Activated T-cell treated with anti-CD3 and anti-CD28 coated beads, Interleukin-2, amount 50 U/mL, for 48 hours (primary cell): ENCODE data around the gene CSNK1D.
A peak's percentile ranks its signal among the peaks of the same experiment; 100 is the strongest.
"Not testable (repeated sequence)": the region's sequence is repeated elsewhere in the genome, so short reads cannot be mapped to it uniquely, and the experiment has no call there.

Experiments used
- DNase-seq, 2 experiments: peaks; one replicate each; pipeline ENCODE4 v3.0.0-alpha.2; 2020

Gene CSNK1D

DNA sequence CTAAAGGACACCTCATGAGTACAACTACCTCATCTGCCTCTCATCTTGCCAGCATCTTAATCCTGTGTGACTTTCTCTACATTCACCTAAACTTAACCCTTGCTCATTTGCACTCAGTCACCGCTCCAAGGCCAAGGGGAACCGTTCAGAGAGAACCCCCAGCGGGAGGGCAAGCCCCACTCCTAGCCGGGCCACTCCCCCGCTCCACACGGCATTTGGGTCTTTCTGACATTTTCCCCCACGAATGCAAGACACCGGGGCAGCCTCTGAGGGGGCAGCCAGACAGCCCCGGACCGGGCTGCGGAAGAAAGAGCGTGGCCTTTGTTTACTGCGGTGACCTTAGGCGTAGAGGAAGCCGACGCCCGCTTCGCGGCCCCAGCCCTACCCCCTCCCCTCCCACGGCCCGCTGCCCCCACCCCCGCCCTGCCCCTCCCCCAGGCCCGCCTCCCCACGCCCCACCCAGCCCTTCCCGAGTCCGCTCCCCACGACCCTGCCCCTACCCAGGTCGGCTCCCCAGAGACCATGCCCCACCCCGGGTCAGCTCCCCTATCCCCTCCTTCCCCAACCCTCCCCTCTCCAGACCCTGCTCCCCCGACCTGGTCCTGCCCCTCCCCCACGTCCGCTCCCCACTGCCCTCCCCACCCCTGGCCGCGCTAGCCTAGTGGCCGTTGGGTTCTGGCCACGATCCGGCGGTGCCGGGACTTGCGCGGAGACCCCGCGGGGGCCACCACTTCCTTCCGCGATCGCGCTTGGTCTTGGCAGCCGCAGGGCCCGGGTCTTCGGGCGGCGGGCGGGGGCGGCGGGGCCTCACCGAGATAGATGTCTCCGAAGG lies 789 bp downstream of the CSNK1D start:
- peak; percentile 58 to 63 for DNase-seq

DNA sequence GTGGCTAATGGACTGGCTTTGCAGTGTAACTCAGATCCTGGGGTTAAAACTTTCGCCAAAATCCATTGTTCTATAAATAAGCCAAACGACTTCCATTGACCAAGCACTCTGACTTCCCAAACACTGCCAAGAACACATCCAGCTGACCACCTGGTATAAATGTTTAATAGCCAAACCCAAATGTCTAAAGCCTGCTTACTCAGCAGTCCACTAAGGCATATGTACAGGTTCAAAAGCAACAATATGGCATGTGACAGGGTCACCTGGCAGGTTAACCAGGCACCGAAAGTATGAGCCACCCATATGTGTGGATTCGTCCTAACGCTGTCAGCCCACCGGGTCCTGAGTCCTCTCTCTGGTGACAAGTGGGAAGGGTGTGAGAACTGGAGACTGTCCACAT lies 2.1 kb downstream of the CSNK1D start:
- no peak for DNase-seq

DNA sequence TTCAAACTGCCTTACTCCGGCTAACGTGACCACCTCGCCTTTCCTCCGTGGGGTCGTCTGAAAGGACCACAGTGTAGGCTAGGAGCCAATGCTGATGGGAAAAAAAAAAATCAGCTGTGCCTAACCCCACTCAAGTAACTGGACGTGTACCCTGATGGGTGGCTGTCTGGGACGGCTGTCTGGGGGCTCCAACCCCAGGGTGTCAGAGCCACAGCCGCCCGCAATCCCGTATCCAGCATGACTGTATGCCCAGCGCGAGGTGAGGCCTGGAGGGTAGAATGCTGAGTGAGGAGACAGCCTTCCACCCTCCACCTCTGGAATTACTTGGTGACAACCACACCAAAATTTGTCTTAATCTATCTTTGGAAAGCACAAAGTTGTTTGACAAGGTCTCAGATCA lies 2.8 kb downstream of the CSNK1D start:
- no peak for DNase-seq

GRCh38 chr17:82269882-82270500 lies 3.5 kb downstream of the CSNK1D start:
- DNase-seq: no peak

GRCh38 chr17:82269138-82269881 lies 4.2 kb downstream of the CSNK1D start:
- no peak for DNase-seq

DNA sequence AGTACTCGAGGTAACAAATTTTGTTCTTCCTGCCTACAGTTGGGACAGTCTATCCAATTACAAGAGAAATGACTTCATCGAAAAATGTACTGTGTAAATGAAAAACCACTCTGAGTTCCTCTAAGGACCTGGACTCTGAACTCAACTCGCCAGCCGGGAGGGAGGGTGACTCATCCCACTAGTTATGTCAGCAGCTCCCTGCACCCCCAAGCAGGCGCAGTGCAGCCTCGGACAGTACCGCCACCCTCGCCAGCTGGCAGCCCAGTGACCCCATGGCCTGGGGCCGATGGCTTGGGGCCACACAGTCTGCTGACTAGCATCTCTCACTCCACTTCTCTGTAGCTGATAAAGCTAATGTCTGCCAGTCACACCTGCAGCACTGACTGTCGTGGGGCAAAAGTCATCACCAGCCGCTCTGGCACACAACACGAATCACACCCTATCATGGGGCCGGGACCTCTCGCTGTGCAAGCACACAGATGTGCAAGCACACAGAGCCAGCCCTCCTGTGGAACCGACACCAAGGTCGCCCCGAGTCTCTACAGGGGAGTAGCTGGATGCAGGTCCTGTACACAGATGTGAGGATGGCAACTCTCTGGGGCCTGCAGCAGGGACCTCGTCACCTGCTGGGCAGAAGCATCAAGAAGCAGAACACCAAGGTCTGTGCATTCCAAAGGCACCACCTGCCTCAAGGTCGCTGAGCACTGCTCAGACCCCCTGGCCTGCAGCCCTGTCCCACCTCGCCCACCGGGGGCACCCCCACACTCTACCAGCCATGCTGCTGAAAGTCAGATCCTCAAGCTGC lies 5.7 kb downstream of the CSNK1D start:
- peak; percentile 64 to 68 for DNase-seq

DNA sequence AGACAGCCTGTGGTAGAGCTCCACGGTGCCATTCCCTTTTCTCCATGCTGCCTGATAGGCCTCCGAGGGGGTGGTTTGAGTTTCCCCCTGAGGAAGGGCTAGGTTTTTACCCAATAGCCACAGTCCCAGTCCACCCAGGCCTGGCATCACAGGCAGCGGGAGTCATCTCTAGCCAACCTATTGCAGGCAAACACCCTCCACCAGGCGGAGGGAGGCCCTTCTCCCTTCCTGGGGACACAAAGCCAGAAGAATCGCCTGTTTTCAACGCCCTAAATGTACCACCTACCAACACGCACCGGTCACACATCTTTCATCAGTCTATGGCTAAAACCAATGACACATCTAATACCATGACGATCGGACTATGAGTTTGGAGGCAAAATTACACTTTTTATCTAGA lies 7.4 kb downstream of the CSNK1D start:
- no peak for DNase-seq

- DNase-seq: no peak
Measured at GRCh38 chr17:82263641-82264040, 9.9 kb downstream of the CSNK1D start.

- DNase-seq: no peak
Measured at GRCh38 chr17:82262344-82262743, 11.2 kb downstream of the CSNK1D start.

DNA sequence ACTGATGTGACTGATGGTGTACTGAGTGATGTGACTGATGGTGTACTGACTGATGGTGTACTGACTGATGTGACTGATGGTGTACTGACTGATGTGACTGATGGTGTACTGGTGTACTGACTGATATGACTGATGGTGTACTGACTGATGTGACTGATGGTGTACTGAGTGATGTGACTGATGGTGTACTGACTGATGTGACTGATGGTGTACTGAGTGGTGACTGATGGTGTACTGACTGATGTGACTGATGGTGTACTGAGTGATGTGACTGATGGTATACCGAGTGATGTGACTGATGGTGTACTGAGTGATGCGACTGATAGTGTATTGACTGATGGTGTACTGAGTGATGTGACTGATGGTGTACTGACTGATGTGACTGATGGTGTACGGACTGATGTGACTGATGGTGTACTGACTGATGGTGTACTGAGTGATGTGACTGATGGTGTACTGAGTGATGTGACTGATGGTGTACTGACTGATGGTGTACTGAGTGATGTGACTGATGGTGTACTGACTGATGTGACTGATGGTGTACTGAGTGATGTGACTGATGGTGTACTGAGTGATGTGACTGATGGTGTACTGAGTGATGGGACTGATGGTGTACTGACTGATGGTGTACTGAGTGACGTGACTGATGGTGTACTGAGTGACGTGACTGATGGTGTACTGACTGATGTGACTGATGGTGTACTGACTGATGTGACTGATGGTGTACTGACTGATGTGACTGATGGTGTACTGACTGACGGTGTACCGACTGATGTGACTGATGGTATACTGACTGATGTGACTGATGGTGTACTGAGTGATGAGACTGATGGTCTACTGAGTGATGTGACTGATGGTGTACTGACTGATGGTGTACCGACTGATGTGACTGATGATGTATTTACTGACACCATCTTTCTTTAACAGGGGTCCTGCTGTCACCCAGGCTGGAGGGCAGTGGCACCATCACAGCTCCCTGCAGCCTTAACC lies 13.2 kb downstream of the CSNK1D start:
- not testable (repeated sequence) for DNase-seq

DNA sequence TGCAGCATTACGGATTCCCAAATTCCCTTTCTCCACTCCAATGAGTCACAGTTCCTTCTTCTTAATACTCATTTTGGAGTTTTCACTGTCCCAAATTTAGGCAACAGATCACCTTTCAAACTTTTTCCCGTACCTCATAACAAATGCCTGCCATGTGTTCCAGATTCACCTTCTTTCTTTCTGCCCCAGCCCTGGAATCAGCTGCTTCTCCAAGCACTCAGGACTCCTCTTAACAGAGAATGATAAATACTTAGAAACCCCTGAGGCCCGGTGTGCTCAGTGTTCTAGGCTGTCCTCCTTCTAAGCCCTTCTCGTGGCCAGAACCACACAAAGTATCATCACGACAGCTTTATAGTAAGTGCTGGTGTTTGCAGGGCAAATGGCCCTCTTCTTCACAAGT lies 14.9 kb downstream of the CSNK1D start:
- DNase-seq: no peak

- peak; percentile 79 to 80 for DNase-seq
Measured at GRCh38 chr17:82257473-82257872, 16.0 kb downstream of the CSNK1D start.

DNA sequence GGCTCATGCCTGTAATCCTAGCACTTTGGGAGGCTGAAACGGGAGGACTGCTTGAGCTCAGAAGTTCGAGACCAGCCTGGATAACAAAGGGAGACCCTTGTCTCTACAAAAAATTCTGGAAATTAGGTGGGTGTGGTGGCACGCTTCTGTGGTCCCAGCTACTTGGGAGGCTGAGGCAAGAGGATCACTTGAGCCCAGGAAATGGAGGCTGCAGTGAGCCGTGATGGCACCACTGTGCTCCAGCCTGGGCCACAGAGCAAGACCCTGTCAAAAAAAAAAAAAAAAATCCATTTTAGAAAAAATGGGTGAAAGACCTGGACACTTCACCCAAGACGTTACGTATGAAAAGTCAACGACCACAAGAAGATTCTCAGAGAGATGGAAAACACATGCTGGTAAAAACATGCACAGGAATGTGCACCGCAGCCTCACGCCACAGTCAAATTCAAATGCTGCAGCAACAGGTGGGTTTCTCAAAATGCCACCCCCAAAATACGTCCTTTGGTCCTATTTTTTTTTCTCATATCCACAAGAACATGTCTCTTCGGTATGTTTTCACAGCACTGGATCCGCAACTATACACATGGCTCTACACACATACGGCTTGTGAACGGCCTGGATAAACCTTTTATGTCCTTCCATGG lies 17.1 kb downstream of the CSNK1D start:
- no peak for DNase-seq

- DNase-seq: no peak
Measured at GRCh38 chr17:82255402-82255972, 18.0 kb downstream of the CSNK1D start.

DNA sequence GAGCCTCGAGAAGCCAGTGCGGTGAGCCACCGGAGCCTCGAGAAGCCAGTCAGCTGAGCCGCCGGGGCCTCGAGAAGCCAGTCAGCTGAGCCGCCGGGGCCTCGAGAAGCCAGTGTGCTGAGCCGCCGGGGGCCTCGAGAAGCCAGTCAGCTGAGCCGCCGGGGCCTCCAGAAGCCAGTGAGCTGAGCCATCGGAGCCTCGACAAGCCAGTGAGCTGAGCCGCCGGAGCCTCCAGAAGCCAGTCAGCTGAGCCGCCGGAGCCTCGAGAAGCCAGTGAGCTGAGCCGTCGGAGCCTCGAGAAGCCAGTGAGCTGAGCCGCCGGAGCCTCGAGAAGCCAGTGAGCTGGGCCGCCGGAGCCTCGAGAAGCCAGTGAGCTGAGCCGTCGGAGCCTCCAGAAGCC lies 18.8 kb downstream of the CSNK1D start:
- not testable (repeated sequence) for DNase-seq

- DNase-seq: not testable (repeated sequence)
Measured at GRCh38 chr17:82254096-82254495, 19.4 kb downstream of the CSNK1D start.

DNA sequence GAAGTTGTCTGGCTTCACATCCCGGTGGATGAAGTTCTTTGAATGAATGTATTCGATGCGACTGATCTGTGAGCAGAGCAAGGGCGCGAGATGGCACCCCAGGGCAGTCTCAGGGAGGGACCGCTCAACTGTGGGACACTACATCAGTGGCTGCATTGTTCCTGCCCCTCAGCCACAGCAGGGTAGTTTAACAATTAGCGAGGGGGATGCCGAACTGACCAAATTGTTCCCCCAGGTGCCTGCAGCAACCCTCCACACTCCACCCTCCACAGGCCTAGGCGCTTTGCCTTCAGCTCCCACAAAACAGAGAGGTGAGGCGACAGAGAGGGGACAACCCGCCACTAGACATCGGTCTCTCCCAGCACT lies 20.3 kb downstream of the CSNK1D start:
- DNase-seq: no peak

DNA sequence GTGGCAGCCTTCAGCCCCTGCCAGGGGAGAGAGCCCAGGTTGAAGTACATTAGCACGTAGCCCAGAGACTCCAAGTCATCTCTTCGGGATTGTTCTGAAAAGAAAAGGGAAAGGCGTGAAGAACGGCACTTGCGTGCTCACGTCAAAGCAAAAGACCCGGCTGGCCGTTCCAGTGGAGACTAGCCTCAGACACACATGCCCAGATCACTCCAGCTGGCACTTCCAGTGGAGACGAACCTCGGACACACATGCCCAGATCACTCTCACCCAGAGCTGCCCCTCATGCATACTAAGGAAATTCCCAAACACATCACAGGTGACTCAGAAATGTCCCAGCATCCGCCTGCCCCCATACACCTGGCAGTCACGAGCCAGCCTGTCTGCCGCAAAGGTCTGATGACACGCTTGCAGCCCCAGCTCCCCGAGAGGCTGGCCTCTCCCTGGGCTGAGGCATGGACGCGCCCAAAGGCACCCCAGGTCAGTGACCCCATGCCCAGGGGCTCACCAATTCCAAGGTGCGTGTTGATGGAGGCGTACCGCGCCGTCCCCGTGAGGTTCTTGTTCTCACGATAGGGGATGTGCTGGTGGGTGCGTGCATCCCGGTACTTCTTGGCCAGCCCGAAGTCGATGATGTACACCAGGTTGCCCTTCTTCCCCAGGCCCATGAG lies 20.9 kb downstream of the CSNK1D start:
- no peak for DNase-seq

DNA sequence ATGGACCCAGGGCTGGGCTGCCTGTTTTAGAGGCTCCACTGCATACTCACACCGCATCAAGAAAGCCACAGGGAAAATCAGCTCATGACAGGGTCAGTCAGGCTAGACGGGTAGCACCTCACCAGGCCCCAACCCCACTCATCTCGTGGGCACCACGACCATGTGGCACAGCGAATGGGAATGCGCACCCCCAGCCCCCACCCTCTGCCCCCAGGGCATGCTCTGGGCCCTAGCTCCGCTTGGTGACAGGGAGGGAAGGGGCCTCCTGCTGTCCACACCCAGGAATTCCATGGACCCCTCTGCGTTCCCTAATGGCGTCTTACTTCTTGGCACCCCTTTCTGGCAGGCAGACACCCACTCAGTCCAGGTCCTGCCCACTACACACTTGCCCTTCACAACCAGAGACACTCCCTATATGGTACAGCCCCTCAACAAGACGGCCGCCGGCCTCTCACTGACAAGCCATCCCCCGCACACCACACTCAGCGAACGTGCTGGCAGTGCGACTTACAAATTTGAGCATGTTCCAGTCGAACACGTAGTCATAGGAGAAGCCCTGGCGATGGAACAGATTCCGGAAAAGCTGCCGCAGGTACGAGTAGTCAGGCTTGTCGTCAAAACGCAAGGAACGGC lies 22.5 kb downstream of the CSNK1D start:
- DNase-seq: no peak
